HG03280 (cell line): ENCODE results near the gene RTCB.
"Not testable (repeated sequence)": the region's sequence is repeated elsewhere in the genome, so short reads cannot be mapped to it uniquely, and the experiment has no call there.

ENCODE experiments used
- ATAC-seq: cut with Tn5 transposase; IDR thresholded peaks from one replicate; pipeline ENCODE4 v1.9.1; 2021; ENCODE audit warnings: mild to moderate bottlenecking, moderate library complexity; ENCODE audit not compliant: unreplicated experiment

RTCB gene

DNA sequence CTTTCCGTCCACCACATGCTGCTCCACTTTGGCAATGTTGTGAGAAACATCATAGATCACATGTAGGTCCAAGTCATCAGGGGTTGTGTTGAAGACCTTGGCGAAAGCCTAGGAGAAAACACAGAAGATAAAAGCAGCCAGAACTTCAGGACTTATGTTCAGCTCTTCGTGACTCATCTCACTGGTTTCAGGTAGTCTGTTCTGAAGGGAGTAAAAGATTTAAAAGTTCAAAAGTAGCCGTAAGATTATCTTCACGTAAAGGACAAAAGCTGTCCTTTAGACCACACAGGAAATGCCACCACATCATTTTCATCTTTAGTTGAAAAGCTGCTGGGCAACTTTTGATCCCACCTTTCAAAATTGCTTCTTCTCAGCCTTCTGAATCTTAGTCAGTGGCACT, 16.9 kb downstream of the RTCB start:
- no peak for ATAC-seq

DNA sequence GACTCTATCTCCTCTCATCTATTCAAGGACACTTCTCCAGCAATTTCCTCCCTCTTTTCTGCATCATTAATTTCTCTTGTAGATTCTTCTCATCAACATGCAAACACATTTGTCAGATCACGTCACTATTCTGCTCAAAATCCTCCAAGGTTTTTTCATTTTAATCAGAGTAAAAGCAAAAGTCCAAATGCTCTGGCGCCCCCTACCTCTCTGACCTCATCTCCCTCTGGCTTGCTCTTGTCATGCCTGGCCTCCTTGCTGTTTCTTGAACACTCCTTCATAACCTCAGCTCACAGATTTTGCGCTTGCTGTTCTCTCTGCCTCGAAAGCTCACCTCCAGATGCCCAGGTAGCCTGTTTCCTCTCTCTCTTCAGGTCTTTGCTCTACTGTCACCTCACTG, 22.4 kb downstream of the RTCB start:
- no peak for ATAC-seq

DNA sequence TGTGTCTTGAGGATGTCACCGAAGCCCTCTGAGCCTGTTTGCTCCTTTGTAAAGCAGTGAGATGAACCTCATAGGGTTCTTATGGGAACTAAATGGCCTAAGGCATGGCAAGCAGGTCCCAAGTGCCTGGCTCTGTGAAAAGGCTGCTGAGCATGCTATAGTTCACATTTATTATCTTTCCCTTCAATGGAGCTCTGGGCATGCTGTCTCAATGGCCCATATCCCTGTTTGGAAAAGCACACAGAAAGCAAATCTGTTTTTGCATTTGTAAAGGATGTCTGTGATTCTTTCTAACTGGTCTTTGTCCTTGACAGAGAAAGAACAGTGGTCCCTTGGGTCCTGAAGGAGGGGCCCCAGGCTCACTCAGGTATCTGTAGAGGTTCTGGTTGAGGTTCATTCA, 26.4 kb downstream of the RTCB start:
- ATAC-seq: no peak

DNA sequence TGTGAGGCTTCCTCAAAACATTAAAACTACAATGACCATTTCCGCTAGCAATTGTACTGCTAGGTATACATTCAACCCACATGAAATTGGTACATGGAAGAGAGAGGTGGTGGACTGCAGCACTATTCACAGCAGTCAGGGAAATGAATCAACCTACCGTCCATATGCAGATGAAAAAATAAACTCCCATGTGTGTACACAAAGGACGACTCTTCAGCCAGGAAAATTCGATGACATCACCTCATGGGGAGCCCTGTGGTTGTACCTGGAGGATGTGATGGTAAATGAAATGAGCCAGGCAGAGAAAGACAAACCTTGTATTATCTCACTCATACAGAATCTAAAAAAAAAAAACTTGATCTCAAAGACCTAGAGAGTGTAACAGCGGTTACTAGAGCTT, 31.1 kb downstream of the RTCB start:
- no peak for ATAC-seq

DNA sequence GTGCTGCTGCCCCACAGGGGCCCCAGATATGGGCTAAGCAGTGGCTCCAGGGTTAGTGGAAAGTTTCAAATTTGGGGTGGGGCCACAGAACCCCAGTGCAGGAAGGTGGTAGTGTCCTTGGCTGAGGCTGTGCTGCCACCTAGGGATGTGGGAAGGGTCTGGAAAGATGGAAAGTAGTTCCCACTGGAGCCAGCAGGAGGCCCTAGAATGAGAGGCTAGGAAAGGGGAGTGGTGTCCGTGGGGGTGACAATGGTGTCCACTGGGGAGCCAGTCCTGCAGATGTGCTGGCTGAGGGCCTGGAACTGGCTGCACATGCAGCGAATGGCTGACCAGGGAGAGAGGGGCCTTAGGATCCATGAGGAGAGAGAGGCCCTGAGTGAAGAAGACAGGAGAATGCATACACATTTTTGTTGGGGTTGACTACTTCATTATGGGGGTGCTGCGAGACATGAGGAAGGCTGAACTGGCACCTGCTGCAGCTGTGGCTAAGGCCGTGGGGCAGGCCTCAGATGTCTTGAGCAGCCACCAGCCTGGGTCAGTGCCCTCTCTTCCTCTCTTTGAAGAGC, 33.3 kb downstream of the RTCB start:
- no peak for ATAC-seq

DNA sequence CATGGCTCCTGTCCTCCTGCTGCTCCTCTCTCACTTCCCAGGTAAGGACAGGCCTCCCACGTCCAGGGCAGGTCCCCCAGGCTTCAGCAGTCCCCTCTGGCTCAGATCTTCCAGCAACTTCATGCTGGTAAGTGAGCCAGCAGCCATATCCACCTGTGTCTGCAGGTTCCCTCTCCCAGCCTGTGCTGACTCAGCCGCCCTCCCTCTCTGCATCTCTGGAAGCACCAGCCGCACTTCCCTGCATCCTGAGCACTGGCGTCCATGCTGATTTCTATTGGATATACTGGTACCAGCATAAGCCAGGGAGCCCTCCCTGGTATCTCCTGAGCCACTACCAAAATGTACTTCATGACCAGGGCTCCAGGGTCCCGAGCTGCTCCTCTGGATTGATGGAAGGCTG, 35.4 kb downstream of the RTCB start:
- no peak for ATAC-seq

DNA sequence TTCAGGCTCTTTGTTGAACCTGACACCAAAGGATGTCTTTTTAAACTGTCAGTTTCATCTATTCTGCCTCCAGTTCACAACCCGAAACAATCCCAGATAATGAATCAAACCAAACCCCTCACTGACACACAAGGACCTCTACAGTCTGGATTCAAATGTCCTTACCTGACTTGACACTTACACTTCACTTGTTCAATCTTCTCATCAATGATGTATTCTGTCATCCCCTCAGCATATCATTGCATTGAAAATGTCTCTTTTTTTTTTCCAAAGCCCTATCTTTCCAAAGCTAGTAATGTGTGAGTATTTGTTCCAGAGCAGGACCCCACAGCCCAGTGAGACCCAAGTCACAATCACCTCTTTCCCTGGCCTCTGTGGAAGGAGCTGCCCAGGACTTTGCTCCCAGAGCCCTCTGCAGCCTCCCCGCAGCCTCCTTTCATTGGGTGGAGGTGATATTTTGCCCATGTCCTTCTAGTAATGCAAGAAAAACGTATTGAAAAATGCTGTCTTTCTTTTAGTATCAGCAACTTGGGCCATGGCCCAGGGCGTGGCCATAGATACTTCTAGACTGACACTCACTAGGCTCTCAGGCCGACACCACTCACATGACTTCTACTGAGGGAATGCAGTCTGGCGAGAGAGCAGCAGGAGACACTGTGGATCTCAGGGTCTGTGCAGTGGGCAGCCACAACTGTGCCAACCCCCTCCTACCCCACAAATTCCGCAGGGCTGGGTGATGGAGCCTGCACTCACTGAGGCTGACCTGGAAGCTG, 36.2 kb downstream of the RTCB start:
- no peak for ATAC-seq

DNA sequence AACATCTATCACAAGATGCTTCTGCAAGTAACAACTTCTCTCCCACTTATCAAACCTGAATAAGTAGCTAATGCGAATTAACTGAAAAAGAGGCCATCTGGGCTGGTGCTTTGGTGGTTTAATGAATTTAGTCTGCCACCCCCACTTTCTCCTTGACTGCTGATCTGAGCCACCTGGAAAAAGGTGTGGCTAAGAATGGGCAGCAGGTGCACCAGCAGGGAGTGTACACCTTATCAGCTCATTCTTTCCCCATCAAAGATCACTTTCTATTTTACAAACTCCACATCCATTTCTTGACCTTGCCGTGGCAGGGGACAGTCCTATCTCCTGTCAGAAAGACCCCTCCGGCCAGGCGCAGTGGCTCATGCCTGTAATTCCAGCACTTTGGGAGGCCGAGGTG, 47.8 kb downstream of the RTCB start:
- ATAC-seq: no peak

DNA sequence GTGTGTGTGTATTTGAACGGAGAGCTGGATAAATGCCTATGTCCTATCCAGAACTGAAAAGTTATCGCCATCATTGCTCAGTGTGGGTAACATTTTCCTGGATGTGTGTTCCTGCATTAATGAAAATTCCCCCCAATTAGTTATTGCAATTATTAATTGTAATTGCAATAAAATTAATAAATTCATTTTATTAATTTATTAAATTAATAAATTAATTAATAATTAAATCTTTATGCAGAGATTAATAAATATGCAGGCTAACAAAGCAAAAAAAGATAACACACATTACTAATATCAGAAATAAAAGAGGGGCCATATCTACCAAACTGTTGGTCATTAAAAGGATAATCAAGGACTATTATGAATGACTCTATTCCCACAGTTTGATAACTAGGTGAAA, 50.8 kb downstream of the RTCB start:
- no peak for ATAC-seq

DNA sequence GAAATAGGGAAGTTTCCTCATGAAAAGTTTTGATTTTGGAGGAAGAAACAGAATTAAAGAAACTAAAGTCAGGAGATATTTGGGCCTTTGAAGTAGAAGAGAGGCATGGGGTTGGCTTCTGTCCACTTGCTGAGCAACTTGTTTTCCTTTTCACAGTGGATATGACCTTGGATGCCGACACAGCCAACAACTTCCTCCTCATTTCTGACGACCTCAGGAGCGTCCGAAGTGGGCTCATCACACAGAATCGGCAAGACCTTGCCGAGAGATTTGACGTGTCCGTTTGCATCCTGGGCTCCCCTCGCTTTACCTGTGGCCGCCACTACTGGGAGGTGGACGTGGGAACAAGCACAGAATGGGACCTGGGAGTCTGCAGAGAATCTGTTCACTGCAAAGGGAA, 52.0 kb downstream of the RTCB start:
- ATAC-seq: not testable (repeated sequence)

DNA sequence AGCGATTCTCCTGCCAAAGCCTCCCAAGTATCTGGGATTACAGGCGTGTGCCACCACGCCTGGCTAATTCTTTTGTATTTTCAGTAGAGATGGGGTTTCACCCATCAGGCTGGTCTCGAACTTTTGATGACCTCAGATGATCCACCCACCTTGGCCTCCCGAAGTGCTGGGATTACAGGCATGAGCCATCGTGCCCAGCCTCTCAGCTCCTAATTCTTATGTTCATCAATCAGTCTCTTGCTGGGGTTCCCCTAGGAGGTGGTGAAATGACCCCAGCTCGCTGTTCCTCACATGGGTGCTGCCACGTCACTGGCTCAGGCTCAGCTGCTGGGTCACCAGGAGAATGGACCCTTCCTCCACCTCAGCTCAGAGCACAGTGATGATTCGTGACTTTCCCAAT, 54.5 kb downstream of the RTCB start, which contains the start of gene RFPL3:
Gene RFPL3, plus strand, starts transcription at position 301 of the 400 bp plus-strand sequence. CDS start 205 bp downstream, outside the sequence.
- ATAC-seq: not testable (repeated sequence)

DNA sequence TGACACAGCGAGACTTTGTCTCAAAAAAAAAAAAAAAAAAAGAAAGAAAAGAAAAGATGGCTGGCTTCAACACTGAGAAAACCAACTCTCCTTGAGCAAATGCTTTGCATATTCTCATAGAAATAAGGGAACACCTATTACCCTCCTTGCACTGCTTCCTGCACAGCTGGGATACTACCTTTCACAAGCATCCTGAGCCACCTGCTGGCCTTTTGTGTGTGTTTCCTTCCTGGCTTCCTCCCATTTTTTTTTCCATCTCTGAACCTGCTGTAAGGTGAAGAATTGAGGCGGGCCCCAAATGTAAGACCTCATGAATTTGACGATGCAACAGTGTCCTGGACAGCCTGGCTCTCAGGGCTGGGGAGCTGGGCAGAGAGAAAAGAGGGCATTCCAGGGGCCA, 56.3 kb downstream of the RTCB start:
- no peak for ATAC-seq

DNA sequence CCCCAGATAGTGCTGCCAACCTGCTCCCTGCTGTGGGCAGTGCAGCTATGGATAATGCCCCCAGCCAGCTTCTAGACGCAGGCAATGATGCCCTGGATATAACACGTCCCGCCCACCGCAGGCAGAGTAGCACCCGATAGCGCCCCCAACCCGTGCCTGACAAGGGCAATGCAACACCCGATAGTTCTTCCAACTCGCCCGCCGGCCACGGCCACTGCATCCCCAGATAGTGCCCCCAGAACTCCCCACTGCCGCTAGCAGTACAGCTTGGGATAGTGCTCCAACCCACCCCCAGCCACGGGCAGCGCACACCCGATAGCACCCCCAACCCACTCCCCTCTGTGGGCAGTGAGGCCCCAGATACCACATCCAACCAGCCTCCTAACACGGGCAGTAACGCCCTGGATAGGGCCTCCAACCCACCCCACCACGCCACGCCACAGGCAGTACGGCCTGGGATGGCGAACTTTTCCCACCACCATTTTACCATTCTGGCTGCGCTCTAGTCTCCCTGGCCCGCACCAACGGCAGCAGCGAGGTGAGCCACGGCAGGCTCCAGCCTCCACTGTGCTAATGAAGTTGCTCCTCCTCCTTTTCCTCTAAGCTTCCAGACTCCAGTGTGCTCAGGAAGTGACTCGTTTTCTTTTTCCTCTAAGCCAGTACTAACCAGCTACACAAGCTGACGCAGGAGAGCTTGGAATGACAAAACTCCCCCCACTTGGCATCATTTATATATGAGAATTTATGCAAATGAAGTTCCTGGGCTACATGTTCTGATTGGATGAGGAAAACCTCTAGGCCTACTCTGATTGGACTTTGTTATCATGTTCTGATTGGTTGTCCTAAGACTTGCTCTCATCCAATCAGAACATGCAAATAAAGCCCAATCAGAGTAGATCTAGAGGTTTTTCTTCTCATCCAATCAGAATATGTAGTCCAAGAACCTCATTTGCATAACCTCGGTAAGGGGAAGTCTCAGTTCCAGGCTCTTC, 57.4 kb downstream of the RTCB start:
- ATAC-seq: no peak

DNA sequence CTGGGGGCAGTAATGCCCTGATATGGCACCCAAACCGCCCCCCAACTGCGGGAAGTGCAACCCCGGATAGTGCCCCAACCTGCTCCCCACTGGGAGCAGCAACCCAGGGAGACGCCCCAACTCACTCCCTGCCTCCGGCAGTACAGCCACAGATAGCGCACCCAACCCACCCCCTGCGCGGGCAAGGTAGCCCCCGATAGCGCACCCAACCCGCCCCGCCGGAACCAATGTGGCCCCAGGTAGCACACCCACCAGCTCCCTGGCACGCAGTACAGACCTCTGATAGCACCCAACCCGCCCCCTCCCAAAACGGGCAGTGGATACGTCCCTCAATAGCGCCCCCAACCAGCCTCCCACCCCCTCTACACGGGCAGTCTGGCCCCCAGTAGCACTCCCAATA, 58.2 kb downstream of the RTCB start:
- no peak for ATAC-seq

DNA sequence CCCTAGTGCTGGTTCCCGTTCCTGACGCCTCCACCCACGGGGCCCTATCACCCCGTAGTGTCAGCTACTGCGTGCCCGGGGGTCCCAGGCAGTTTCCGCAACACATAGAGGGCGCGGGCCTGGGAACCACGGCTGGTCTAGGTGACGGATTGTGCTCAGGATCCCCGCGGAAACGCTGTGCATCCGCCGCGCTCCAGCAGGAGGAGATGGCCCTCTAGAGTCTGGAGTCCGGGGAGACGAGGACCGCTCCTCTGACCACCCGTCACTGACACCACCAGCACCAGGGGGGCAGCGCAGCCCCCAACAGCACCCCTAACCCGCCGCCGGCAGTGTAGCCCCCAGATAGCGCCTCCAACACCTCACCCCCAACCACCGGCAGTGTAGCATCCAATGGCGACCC, 58.8 kb downstream of the RTCB start:
- ATAC-seq: no peak

DNA sequence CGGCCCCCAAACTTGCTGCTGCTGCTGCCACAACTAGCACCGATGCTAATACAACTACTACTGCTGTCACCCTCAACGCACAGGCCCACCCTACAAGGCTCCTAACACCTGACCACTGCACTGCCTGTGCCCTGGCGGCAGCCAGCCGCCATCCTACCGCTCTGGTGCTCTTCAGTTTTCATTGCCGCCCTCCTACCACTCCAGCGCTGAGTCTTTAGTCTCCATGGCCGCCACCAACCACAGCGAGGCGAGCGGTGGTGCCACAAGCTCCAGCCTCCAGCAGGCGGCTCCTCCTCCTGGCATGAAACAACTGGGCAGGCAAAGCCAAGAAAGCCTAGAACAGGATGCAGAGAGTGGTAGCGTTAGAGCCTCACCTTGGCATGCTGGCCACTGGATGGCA, 59.4 kb downstream of the RTCB start:
- no peak for ATAC-seq

DNA sequence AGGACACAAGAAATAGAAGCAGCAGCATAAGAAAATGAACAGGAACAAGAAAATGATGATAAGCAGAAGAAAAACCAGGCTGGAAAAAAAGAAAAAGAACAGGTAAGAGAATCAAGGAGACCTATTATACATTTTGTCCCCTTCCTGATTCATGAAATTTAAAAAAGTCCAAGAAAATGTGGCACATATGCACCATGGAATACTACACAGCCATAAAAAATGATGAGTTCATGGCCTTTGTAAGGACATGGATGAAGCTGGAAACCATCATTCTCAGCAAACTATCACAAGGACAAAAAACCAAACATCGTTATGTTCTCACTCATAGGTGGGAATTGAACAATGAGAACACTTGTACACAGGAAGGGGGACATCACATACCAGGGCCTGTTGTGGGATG, 60.2 kb downstream of the RTCB start:
- not testable (repeated sequence) for ATAC-seq

DNA sequence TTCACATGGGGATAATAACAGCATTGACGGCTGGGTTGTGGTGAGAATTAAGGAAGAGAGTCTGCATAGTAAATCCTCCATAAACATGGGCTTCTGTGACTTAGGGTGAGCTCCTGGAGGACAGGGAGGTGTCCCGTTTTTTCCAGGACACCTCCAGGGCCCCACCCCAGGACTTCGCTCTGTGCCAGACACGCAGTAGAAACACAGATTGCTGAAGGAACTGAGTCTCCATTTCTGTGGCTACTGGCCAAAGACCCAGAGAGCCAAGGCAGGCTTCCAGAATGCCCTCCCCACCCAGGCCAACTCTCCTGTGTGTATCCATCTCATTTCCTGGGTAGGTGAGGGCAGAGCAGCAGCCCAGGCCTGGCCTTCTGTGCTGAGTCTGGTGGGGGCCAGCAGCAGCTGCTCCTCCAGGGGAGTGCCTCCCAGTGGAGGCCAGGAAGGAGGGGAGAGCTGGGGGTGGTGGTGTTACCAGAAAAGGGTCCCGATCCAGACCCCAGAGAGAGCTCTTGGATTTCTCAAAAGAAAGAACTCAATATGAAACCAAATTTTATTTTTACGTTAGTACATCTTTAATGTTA, 63.9 kb downstream of the RTCB start:
- no peak for ATAC-seq

DNA sequence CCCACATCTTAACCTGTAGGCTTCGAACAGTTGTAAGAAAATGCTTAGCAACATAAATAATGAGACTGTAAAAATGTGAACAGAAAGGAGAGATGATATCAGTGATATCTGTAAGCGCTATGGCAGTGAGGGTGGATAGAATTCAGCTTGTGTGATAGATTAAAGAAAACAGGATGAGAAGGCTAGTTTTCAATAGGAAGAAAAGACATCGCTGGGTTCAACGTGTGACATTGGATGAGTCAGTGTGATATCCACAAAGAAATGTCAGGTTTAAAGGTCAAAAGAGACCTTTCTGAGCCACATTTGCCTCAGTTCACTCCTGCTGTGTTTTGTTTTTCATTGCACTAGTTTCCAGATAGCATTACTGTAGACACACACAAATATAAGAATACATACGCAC, 68.1 kb downstream of the RTCB start:
- ATAC-seq: no peak

DNA sequence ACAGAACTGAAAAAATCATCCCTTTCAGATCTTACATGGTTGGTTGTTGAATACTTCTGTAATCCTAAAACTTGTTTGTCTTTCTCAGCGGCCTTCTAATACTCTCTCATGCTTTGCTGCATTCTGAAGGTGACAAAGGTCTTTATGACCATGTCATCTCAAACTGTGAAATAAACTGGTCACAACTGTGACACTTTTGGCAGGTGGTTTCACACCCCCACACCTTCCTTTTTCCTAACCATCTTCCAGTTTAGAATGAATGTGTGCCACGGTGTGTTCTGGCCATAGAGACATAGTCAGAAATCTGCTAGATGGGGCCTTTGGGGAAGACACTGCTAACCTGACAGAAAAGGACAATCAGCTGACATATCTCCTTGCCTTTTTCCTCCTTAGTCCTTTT, 69.1 kb downstream of the RTCB start:
- no peak for ATAC-seq

DNA sequence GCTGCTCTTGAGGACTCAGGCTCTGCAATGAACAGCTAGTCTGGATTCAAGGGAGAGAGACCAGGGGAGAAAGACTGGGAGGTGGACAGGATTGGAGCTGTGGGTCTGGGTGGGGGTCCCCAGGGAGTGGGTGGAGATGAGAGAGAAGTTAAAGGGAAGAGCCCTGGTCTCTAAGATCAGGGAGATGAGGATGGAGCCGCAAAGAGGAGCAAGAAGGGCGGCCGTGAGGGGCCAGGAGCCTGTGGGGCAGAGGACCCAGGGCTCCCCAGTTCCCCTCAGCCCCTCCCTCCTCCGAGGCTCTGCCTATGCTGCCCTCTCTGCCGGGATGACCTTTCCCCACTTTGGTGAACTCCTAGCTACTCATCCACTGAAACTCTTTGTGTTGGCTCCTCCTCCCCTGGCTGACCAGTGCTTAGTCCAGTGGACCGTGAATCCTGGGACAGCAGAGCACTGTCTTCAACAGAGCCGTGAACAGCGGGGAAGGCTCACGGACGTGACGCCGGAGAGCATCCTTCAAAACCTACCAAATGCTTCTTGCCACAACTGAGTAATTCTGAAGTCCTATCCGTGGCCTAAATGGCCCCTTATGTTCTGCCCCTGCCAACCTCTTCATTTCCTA, 70.8 kb downstream of the RTCB start:
- ATAC-seq: no peak
